Stomach (tissue), 4 donors: Measurements from ENCODE around the gene WNT4.

Experiments
- POLR2AphosphoS5 ChIP-seq, 3 donors: sonication (generic); formaldehyde crosslinking; IDR thresholded peaks; one replicate each; pipeline ENCODE4 v1.6.1; 2016; ENCODE audit warnings: antibody characterized with exemption in 3 of 3
- TF ChIP-seq, protein P1 (sequence below), 7 experiments: fragments of 450-650 bp in 4 of 7; fragments of 200-600 bp in 3 of 7; sonication (generic) in 3 of 7; IDR thresholded peaks; one replicate each; pipeline ENCODE4 v1.5.1; 2016 to 2019; ENCODE audit warnings: antibody characterized with exemption in 7 of 7, control low read depth in 2 of 7, mild to moderate bottlenecking in 1 of 7

DNA sequence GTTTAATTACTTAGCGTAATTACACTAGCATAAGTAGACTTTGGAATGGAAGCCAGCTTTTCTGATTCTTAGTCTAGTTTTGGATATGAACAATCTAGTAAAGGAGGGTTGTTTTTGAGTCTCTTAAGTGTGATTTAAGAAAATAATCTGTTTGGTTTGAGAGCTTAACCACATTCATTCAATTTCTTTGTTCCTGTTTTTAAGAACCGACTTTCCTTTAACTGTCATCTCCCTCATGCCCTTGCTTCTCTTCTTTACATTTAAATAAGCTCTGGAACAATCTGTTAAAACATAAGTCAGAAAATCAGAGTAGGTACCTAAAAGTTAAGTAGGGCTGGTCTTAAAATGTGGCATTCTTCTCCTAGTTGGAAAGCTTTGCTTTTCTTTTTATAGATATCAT, 62.7 kb downstream of the WNT4 start:
- TF ChIP-seq, protein P1, sequence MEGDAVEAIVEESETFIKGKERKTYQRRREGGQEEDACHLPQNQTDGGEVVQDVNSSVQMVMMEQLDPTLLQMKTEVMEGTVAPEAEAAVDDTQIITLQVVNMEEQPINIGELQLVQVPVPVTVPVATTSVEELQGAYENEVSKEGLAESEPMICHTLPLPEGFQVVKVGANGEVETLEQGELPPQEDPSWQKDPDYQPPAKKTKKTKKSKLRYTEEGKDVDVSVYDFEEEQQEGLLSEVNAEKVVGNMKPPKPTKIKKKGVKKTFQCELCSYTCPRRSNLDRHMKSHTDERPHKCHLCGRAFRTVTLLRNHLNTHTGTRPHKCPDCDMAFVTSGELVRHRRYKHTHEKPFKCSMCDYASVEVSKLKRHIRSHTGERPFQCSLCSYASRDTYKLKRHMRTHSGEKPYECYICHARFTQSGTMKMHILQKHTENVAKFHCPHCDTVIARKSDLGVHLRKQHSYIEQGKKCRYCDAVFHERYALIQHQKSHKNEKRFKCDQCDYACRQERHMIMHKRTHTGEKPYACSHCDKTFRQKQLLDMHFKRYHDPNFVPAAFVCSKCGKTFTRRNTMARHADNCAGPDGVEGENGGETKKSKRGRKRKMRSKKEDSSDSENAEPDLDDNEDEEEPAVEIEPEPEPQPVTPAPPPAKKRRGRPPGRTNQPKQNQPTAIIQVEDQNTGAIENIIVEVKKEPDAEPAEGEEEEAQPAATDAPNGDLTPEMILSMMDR (IDR thresholded peaks at IDR 0.05), result no peak
- no peak for TF ChIP-seq POLR2AphosphoS5 (IDR thresholded peaks at IDR 0.05)
